GM21723 (cell line): ENCODE measurements around the gene GOLGA8M.
"Not testable (repeated sequence)": the region's sequence is repeated elsewhere in the genome, so short reads cannot be mapped to it uniquely, and the experiment has no call there.

ENCODE experiments used
- ATAC-seq: cut with Tn5 transposase; IDR thresholded peaks from one replicate; pipeline ENCODE4 v1.9.1; 2021; ENCODE audit warnings: mild to moderate bottlenecking, moderate library complexity; ENCODE audit not compliant: unreplicated experiment

Gene GOLGA8M, protein sequence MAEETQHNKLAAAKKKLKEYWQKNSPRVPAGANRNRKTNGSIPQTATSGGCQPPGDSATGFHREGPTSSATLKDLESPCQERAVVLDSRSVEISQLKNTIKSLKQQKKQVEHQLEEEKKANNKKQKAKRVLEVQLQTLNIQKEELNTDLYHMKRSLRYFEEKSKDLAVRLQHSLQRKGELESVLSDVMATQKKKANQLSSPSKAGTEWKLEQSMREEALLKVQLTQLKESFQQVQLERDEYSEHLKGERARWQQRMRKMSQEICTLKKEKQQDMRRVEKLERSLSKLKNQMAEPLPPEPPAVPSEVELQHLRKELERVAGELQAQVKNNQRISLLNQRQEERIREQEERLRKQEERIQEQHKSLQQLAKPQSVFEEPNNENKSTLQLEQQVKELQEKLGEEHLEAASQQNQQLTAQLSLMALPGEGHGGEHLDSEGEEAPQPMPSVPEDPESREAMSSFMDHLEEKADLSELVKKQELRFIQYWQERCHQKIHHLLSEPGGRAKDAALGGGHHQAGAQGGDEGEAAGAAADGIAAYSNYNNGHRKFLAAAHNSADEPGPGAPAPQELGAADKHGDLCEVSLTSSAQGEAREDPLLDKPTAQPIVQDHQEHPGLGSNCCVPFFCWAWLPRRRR

DNA sequence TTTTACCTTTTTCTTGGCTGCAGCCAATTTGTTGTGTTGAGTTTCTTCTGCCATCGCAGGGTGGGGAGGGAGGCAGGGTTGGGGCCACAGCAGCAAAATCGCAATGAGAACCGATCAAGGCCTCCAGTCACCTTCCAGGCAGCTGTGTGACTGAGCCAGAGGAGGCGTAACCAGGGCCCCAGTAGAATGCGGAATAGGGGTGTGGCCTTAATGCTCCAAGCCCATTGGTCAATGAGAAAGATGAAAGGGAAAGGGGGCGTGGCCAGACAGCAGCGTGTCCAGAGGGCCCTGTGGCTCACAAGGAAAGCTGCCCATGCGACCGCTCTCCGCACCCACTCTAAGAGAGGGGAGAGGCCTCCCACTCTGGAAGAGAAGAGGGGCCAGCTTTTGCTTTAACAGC is at the start of gene GOLGA8M:
GOLGA8M (minus strand) TSS at position 152 of the 400 bp plus-strand sequence; CDS start at position 54, 98 bp downstream.
- not testable (repeated sequence) for ATAC-seq

DNA sequence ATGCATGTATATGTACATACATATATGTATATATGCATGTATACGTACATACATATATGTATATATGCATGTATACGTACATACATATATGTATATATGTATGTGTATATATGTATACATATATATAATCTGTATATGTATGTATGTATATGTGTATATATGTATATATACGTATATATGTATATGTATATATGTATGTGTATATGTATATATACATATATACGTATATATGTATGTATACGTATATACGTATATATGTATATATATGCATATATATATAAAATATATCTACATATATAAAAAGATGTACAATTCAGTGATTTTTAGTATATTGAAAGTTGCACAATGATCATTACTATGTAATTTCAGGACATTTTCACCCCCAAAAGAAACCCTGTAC is 30.7 kb upstream of the GOLGA8M start:
- not testable (repeated sequence) for ATAC-seq

DNA sequence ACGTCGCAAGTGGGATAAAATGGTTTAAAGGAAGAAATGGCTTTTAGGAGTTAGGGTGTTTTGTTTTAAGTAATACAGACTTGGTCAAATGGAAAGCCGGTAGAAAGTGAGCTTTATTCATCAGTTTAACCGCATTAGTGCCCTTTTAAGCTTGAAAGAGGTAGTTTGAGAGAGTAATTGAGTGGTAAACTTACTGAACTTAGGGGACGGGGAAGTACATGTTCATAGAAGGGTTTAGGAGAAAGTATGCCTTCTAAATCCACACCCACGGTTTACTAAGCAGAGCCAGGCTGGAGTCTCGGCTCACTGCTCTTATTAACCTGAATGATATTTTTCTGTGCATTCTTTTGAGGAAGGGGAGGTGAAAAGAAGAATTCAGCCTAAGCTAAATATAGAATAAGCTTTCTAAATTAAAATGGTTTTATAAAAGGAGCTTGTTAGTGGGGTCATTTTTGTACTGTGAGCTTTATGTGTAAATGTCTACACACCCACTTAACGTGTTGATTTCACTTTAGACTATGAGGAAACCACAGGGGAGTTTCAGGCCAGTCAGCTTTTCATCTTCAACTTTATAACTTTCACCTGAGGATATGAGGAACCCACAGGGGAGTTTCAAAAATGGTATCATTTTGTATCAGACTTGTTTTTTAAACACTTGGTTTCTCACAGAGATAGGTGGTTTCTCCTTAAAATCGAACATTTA is 26.5 kb upstream of the GOLGA8M start:
- peak; percentile 64 for ATAC-seq

DNA sequence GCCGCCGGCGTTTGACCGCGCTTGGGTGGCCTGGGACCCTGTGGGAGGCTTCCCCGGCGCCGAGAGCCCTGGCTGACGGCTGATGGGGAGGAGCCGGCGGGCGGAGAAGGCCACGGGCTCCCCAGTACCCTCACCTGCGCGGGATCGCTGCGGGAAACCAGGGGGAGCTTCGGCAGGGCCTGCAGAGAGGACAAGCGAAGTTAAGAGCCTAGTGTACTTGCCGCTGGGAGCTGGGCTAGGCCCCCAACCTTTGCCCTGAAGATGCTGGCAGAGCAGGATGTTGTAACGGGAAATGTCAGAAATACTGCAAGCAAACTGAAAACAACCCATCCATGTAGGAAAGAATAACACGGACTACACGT is 26.0 kb upstream of the GOLGA8M start:
- ATAC-seq, result not testable (repeated sequence)

DNA sequence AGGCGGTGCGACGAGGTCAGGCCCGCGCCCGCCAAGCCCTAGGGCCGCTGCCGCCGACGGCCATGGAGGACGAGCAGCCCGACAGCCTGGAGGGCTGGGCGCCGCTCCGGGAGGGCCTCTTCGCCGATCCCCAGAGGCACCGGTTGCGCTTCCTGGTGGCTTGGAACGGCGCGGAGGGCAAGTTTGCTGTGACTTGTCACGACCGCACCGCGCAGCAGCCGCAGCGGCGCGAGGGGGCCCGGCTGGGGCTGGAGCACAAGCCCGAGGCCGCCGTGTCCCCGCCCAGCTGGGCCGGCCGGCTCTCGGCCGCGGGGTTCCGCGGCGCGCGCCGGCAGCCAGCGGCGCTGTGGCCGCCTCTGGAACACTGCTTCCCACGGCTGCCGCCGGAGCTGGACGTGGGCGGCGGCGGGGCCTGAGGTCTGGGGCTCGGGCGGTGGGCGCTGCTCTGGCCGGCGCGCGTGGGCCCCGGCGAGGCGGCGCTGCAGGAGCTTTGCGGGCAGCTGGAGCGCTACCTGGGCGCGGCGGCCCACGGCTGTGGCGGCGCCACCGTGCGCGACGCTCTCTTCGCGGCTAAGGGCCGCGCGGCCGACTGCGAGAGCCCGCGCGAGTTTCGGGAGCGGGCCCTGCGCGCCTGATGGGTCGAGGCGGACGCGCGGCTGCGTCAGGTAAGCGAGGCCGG is 25.4 kb upstream of the GOLGA8M start:
- peak; percentile 55 for ATAC-seq

DNA sequence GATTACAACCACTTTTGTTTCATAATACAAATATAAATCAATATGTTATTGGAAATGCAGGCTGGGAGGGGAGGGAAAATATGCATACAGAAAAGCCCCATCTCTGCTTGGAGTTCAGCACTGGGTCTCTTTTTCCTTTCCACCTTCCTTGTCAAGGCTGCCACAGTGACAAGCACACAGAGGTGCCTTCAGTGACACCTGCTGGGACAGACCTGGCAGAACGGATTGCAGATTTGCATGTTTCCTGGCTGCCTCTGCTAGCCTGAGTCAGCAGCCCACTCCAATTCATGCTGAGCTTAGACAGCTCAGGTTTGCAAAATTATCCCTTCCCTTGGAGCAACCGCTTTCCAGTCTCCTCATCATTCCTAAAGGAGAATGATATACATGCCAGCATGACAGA is 15.8 kb upstream of the GOLGA8M start:
- not testable (repeated sequence) for ATAC-seq

DNA sequence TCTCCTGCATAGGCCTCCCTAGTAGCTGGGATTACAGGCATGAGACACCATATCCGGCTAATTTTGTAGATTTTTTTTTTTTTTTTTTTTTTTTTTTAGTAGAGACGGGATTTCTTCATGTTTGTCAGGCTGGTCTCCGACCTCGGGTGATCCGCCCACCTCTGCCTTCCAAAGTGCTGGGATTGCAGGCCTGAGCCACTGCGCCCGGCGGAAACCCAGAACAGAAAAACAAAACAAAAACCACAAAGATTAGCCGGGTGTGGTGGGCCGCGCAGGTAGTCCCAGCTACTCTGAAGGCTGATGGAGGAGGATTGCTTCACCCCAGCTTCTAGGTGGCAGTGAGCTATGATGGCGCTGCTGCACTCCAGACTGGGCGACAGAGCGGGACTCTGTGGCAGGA is 14.8 kb upstream of the GOLGA8M start:
- not testable (repeated sequence) for ATAC-seq

DNA sequence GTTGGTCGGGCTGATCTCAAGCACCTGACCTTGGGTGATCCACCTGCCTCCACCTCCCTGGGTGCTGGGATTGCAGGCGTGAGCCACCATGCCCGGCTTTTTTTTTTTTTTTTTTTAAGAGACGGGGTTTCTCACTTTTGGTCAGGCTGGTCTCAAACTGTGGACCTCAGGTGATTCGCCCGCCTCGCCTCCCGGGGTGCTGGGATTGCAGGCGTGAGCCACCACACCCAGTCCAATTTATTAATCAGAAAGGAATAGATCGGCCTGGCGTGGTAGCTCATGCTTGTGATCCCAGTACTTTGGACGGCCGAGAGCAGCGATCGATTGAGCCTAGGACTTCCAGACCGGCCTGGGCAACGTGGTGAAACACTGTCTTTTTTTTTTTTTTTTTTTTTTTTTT is 13.9 kb upstream of the GOLGA8M start:
- no peak for ATAC-seq

DNA sequence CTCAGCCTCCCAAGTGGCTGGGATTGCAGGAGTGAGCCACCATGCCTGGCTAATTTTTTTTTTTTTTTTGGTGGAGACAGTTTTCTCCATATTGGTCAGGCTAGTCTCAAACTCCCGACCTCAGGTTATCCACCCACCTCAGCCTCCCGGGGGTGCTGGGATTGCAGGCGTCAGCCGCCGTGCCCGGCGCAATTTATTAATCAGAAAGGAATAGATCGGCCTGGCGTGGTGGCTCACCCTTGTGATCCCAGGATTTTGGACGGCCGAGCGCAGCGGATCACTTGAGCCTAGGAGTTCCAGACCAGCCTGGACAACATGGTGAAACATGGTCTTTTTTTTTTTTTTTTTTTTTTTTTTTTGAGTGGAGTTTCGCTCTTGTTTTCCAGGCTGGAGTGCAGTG is 13.3 kb upstream of the GOLGA8M start:
- no peak for ATAC-seq

DNA sequence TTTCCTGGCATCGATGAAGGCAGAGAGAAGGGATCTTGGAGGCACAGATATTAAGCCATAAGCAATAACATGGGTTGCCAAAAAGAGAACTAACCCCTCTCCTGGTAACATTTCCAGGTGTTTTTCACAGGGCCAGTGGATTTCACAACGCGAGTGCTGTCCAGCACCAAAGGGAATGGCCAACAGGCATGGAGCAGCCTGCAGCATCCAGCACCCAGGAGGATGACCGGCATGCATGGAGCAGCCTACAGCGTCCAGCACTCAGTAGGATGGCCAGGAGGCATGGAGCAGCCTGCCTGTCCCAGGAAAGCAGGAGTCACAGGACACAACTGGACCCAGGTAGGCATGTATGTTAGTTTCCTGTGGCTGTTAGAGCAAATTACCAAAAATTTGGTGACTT is 11.8 kb upstream of the GOLGA8M start:
- ATAC-seq, result not testable (repeated sequence)

DNA sequence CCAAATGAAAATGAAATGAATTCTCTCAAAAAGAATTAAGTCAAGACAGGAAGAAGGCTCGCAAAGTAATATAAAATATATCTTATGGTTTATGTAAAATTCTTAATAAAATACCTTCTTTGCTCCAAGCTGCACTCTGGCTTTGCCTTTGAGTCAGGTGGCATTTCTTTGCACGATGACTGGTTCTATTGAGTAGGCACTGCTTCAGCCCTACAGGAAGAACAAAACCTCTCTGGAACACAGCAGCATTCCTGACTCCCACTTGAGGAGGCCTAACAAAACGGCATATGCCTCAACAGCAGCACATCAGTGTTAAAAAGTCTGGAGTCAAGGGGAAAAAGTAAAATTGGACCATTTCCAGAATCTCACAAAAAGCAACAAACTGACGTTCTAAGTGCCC is 7.4 kb upstream of the GOLGA8M start:
- not testable (repeated sequence) for ATAC-seq

DNA sequence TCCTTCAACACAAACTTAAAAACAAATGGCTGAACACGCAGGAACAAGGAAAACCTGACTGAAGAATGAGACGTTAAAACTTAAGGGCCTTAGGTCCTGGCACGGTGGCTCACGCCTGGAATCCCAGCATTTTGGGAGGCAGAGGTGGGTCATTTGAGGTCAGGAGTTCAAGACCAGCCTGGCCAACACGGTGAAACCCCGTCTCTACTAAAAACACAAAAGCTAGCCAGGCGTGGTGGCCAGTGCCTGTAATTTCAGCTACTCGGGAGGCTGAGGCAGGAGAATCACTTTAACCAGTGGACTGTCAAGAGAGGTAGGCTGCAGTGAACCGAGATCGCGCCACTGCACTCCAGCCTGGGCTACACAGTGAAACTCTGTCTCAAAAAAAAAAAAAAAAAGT is 6.4 kb upstream of the GOLGA8M start:
- not testable (repeated sequence) for ATAC-seq

DNA sequence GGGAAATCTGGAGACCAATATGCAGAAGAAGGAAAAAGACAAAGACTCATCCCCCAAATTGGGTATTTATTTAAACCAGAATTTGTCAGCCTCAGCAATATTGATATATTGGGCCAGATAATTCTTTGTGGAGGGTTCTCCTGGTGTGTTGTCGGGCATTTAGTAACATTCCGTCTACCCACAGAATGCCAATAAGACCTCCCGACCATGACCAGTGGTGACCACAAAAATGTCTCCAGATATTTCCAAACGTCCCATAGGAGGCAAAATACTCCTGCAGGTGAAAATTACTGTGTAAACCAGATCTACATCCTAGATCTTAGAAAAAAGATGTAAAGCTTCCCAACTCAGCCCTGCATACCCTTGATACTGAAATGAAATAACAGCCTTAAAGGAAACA is 2.0 kb upstream of the GOLGA8M start:
- not testable (repeated sequence) for ATAC-seq

DNA sequence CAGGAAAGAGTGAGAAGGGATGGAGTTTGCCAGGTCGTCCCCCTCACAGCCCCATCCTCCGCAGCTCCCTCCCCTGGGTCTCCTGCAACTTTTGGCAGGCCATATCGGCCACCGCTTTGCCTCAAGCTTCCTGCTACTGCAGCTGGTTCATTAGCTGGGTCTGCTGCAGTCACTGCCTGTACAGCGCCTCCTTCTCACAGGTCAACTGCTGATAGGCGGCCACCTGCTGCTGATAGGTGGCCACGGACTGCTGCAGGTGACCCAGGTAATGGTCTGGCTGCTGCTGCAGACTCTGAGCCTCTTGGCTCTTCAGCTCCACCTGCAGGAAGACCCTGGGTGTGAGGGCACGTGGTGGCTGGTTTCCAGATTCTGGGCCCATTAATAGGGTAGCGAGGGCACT is 8.3 kb downstream of the GOLGA8M start:
- not testable (repeated sequence) for ATAC-seq

DNA sequence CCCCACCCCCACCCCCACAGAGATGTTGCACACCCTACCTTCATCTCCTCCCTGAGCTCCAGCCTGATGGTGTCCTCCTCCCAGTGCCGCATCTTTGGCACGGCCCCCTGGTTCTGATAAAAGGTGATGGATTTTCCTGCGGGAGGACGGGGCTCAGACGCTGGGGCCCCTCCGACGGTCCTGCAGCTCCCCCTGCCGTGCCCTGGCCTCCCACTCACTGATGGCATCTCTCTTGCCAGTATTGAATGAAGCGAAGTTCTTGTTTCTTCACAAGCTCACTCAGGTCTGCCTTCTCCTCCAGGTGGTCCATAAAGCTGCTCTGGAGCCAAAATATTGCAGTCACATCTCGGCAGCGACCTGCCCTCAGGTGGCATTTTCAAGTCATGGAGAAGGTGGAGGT is 9.8 kb downstream of the GOLGA8M start:
- ATAC-seq, result not testable (repeated sequence)

DNA sequence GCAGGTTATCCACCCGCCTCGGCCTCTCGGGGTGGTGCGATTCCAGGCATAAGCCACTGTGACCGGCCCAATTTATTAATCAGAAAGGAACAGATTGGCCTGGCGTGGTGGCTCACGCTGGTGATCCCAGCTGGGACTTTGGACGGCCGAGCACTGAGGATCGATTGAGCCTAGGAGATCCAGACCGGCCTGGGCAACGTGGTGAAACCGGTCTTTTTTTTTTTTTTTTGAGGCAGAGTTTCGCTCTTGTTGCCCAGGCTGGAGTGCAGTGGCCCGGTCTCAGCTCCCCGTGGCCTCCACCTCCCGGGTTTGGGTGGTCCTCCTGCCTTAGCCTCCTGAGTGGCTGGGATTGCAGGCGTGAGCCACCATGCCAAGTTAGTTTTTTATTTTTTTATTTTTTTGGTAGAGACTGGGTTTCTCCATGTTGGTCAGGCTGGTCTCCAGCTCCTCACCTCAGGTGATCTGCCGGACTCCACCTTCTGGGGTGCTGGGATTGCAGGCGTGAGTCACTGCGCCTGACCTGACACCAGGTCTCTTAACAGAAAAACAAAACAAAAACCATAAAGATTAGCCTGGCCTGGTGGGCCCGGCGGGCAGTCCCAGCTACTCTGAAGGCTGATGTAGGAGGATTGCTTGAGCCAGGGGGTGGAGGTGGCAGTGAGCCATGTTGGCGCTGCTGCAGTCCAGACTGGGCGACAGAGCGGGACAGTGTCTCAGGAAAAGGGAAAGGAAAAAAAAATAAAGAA is 18.0 kb downstream of the GOLGA8M start:
- ATAC-seq, result not testable (repeated sequence)

DNA sequence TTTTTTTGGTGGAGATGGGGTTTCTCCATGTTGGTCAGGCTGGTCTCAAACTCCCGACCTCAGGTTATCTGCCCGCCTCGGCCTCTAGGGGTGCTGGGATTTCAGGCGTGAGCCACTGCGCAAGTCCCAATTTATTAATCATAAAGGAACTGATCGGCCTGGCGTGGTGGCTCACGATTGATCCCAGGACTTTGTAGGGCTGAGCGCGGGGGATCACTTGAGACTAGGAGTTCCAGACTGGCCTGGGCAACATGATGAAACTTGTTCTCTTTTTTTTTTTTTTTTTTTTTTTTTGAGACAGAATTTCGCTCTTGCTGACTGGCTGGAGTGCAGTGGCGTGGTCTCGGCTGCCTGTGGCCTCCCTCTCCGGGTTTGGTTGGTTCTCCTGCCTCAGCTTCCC is 19.2 kb downstream of the GOLGA8M start:
- not testable (repeated sequence) for ATAC-seq

DNA sequence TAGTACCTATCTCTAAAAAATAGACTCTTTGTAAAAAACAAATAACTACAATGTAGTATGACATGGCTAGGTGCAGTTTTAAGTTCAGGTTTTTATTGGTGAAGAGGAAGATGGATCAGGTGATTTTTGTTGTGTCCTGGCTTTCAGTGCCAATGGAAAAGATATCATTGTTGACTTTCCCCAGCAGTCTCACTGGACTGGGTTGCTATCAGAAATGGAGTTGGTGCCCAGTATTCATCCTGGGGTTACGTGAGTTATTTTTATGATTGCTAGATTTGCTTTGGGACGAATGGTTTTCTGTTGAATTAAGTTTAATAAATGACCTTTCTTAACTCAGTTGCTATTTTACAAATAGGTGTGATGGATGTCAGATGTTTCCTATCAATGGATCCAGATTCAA is 38.7 kb downstream of the GOLGA8M start:
- not testable (repeated sequence) for ATAC-seq

DNA sequence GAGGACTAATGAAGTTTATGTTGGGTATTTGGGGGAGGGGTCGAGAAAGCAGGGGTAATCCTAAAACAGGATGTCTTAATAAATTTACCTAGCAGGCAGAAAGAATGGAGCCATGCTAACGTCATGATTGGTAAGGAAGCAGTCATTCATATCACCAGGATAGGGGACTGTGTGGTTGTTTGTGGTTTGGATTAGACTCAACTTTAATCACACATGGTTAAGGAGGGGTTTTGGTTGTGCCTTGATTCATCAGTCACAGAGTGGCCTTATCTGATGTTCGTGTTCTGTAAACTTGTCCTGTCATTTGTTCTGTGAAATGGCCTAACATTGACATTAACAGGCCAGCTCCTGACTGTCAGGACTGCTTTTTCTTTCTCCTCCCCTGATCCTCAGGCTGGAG is 40.1 kb downstream of the GOLGA8M start:
- not testable (repeated sequence) for ATAC-seq

DNA sequence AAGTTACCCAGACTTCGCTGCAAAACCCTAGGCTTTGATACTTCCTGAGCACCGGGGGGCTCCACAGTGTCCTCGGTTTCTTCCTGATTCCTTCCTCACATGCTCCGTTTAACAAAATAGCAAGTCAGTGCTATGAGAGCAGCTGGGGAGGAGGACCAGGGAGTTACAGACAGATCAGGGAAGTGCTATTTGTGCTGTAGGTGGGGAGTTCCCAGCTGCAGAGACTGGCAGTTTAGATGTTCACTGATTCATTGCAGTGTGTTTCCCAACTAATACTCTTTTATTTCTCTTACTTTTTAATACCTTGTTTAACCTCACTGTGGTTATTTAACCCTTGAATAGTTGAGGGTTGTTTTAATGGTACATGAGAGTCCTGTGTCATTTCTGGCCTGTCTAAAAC is 45.8 kb downstream of the GOLGA8M start:
- not testable (repeated sequence) for ATAC-seq
